Measurements from ENCODE around the gene GJA1.

DNA sequence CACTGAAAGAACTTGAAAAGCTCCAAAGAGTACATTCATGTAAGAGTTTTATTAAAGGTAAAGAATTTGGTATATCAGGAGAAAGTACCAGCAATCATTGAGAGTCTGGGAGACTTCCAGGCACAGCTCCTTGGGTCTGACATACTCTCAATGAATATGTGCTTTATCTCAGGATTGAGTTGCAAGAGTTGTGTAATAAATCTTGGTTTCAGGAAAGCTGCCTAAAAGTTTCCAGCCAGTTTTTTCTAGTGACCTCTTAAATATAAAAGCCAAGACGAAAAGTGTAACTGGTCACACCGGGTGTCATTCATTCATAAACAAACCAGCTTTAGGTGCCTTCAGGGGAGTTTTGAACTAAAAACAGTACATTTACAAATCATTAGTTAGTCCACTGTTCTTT lies 21.6 kb upstream of the GJA1 start:
- TF ChIP-seq, protein P1, sequence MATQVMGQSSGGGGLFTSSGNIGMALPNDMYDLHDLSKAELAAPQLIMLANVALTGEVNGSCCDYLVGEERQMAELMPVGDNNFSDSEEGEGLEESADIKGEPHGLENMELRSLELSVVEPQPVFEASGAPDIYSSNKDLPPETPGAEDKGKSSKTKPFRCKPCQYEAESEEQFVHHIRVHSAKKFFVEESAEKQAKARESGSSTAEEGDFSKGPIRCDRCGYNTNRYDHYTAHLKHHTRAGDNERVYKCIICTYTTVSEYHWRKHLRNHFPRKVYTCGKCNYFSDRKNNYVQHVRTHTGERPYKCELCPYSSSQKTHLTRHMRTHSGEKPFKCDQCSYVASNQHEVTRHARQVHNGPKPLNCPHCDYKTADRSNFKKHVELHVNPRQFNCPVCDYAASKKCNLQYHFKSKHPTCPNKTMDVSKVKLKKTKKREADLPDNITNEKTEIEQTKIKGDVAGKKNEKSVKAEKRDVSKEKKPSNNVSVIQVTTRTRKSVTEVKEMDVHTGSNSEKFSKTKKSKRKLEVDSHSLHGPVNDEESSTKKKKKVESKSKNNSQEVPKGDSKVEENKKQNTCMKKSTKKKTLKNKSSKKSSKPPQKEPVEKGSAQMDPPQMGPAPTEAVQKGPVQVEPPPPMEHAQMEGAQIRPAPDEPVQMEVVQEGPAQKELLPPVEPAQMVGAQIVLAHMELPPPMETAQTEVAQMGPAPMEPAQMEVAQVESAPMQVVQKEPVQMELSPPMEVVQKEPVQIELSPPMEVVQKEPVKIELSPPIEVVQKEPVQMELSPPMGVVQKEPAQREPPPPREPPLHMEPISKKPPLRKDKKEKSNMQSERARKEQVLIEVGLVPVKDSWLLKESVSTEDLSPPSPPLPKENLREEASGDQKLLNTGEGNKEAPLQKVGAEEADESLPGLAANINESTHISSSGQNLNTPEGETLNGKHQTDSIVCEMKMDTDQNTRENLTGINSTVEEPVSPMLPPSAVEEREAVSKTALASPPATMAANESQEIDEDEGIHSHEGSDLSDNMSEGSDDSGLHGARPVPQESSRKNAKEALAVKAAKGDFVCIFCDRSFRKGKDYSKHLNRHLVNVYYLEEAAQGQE (IDR thresholded peaks at IDR 0.05): no peak
- TF ChIP-seq, protein P2, sequence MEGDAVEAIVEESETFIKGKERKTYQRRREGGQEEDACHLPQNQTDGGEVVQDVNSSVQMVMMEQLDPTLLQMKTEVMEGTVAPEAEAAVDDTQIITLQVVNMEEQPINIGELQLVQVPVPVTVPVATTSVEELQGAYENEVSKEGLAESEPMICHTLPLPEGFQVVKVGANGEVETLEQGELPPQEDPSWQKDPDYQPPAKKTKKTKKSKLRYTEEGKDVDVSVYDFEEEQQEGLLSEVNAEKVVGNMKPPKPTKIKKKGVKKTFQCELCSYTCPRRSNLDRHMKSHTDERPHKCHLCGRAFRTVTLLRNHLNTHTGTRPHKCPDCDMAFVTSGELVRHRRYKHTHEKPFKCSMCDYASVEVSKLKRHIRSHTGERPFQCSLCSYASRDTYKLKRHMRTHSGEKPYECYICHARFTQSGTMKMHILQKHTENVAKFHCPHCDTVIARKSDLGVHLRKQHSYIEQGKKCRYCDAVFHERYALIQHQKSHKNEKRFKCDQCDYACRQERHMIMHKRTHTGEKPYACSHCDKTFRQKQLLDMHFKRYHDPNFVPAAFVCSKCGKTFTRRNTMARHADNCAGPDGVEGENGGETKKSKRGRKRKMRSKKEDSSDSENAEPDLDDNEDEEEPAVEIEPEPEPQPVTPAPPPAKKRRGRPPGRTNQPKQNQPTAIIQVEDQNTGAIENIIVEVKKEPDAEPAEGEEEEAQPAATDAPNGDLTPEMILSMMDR (IDR thresholded peaks at IDR 0.05; ENCODE audit: low read depth, low read length, missing input control): no peak
- TF ChIP-seq JUND (IDR thresholded peaks at IDR 0.05) (no peak), FOXA2 (IDR thresholded peaks at IDR 0.05) (no peak), TAF1 (conservative IDR thresholded peaks at IDR 0.05) (no peak), NR2F2 (IDR thresholded peaks at IDR 0.05) (no peak), RAD21 (IDR thresholded peaks at IDR 0.05) (no peak), GABPA (IDR thresholded peaks at IDR 0.05 in 1 of 2, conservative IDR thresholded peaks at IDR 0.05 in 1 of 2) (no peak), RXRA (IDR thresholded peaks at IDR 0.05) (no peak), EGR1 (IDR thresholded peaks at IDR 0.05; ENCODE audit: low read depth in 2 of 2) (no peak)
- TF ChIP-seq, protein P3, sequence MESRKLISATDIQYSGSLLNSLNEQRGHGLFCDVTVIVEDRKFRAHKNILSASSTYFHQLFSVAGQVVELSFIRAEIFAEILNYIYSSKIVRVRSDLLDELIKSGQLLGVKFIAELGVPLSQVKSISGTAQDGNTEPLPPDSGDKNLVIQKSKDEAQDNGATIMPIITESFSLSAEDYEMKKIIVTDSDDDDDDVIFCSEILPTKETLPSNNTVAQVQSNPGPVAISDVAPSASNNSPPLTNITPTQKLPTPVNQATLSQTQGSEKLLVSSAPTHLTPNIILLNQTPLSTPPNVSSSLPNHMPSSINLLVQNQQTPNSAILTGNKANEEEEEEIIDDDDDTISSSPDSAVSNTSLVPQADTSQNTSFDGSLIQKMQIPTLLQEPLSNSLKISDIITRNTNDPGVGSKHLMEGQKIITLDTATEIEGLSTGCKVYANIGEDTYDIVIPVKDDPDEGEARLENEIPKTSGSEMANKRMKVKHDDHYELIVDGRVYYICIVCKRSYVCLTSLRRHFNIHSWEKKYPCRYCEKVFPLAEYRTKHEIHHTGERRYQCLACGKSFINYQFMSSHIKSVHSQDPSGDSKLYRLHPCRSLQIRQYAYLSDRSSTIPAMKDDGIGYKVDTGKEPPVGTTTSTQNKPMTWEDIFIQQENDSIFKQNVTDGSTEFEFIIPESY (IDR thresholded peaks at IDR 0.05): no peak
- TF ChIP-seq, protein P4, sequence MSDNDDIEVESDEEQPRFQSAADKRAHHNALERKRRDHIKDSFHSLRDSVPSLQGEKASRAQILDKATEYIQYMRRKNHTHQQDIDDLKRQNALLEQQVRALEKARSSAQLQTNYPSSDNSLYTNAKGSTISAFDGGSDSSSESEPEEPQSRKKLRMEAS (IDR thresholded peaks at IDR 0.05): no peak
